ENCODE results near the gene SIDT2.
"Not testable (repeated sequence)": the region's sequence is repeated elsewhere in the genome, so short reads cannot be mapped to it uniquely, and the experiment has no call there.

Gene SIDT2

GRCh38 chr11:117205211-117205818 lies 26.8 kb downstream of the SIDT2 start:
- DNase-seq: no peak

DNA sequence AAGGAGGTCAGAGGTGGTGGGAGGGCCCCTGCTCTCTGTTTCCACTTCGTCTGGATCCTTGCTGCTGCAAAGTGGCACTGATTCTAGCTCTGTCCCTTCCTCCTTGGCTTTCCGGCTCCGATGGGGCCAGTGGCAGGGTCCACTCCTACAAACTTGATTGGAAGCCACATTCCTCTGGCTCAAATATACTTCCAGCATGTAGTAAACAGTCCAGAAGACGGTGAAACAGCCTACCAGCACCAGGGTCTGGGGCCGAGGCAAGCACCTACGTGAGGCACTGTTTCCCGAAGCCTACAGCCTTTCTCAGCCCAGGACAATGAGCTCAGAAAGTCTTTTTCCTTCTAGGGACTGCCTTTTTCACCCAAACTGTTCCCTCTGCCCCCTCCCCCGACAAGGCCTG lies 27.6 kb downstream of the SIDT2 start:
- DNase-seq: not testable (repeated sequence)

GRCh38 chr11:117206859-117207258 lies 28.3 kb downstream of the SIDT2 start:
- not testable (repeated sequence) for DNase-seq

- not testable (repeated sequence) for DNase-seq
Observed at GRCh38 chr11:117207481-117207880, 28.9 kb downstream of the SIDT2 start.

- DNase-seq: not testable (repeated sequence)
Observed at GRCh38 chr11:117208710-117209109, 30.2 kb downstream of the SIDT2 start.

DNA sequence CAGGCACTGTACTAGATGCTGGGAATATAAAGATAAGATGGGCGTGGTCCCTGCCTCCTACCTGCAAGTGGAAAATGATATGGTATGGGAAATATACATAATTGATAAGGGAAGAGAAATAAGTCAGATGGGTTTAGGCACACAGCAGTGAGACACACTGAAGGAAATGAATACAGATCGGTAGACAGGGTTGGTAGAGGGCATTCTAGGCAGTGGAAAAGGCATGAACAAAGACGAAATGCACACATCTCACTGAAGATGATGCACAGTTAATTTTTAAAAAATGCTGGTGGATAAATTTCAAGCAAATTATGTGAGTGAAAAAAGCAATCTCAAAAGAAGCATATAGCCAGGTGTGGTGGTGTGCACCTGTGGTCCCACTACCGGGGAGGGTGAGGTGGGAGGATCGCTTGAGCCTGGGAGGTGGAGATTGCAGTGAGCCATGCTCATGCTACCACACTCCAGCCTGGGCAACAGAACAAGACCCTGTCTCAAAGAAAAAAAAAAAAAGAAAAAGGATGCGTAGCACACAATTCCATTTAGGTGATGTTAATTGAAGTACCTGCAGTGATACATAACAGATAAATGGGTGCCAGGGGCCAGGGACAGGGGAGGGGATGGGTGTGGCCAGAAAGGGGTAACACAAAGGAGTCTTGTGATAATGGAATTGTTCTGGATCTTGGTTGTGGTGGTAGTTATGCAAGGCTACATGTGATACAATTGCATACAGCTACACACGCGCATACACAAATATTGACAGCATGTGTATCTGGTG lies 31.0 kb downstream of the SIDT2 start:
- DNase-seq: not testable (repeated sequence)

DNA sequence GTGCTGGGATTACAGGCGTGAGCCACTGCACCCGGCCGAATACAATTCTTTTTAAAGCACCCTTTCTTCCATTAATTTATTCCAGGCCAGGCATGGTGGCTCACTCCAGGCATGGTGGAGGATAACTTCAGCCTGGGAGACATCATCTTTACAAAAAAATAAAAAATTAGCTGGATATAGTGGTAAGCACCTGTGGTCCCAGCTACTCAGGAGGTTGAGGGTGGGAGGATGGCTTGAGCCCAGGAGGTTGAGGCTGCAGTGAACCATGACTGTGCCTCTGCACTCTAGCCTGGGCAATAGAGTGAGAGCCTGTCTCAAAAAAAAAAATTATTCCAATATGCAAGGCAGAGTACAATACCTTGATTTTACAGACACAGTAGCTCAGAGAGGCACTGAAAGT lies 32.1 kb downstream of the SIDT2 start:
- no peak for DNase-seq

- no peak for DNase-seq
Observed at GRCh38 chr11:117212697-117213355, 34.3 kb downstream of the SIDT2 start.

- DNase-seq: no peak
Observed at GRCh38 chr11:117214404-117215110, 36.0 kb downstream of the SIDT2 start.

GRCh38 chr11:117217141-117218084 lies 38.9 kb downstream of the SIDT2 start:
- DNase-seq: no peak

- DNase-seq: no peak
Observed at GRCh38 chr11:117218133-117218915, 39.8 kb downstream of the SIDT2 start.

GRCh38 chr11:117219001-117219400 lies 40.5 kb downstream of the SIDT2 start:
- DNase-seq: no peak

- no peak for DNase-seq
Observed at GRCh38 chr11:117219455-117219854, 40.9 kb downstream of the SIDT2 start.

DNA sequence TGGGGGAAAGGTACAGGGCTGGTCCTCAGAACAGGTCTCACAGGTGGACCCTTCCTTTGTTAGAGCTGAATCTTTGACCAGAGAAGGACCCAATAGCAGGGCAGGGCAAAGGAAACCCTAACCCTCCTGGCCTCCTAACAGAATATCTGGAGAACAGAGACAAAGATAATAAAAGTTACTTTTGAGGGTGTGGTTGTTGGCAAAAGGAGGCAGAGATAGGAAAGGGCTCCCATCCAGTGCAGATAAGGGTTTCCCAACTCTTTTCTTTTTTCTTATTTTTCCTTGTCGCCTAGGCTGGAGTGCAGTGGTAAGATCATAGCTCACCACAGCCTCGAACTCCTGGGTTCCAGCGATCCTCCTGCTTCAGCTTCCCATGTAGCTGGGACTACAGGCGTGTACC lies 41.5 kb downstream of the SIDT2 start:
- no peak for DNase-seq

- DNase-seq: no peak
Observed at GRCh38 chr11:117220568-117220967, 42.0 kb downstream of the SIDT2 start.

DNA sequence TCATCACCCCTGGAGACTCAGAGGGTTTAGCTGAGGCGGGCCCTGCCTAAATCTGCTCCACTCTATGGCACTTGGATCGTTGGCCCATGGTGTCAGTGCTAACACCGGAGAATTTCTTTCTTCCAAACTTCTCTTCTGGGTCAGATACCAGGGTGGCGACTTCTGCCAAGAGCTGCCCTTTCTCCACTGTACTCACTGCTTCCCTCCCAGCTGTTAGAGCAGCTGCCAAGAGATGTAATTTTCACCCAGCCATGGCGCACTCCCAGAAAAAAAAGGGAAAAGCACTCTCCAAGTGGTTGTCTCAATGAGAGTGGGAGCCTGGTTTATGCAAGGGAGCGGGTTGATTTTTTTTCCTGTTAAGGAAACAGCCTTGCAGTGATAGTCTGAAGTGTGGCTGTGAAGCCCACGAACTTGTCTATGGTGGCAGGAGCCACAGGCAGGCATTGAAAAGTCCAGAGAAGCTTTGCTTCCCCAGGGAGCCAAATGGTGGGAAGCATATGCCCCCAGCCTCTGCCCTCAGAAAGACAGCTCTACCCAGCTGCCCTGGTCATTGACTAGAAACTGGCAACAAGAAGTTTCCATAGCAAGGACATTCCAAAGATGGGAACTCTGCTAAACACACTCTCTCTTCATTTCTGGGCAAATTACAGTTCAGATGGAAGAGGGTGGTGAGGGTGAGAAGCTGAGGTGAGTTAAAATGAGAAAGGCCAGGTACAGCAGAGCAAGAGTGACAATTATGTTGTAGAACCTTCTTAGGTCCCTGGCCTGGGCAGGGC lies 42.6 kb downstream of the SIDT2 start:
- no peak for DNase-seq

GRCh38 chr11:117221775-117222517 lies 43.4 kb downstream of the SIDT2 start:
- no peak for DNase-seq

- no peak for DNase-seq
Observed at GRCh38 chr11:117222991-117223740, 44.6 kb downstream of the SIDT2 start.
